Measurements from ENCODE around the gene BAZ1B. TPM values are rescaled to one million over a fixed set of nuclear protein-coding genes. Genes with fewer than 3 reads are reported as not detected.

Gene BAZ1B
- total and polyA plus RNA-seq, 9 of the 15 experiments (the other 6 are each of a cell fraction or from before 2014, with no cell fraction given), result 15.0 to 134 (median 79.5) TPM

DNA sequence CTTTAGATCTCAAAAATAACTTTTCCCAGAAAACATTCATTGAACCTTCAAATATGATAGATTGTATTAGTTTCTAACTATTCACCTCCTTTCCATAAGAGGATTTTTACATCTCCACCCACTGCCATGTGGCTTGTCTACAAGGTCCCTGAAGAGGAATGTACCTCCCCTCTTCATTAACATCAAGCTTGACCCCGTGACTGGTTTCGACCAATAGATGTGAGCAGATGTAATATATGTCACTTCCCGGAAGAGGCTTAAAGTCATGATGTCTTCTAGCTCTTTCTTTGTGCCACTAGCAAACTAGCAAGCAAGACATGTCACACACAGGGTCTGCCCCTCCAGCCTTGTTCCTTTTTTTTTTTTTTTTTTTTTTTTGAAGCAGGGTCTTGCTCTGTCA lies 6.9 kb downstream of the BAZ1B start:
- peaks cover 3% of the 10 kb centered on the region for H3K9me1 ChIP-seq (ENCODE audit: control insufficient read depth, insufficient read depth, low read length)
- FAIRE-seq (no peak), DNase-seq (ENCODE audit: extremely low read depth in 1 of 4, low spot score in 3 of 4) (peak in 2 of 4 experiments; percentile 23 to 27), ATAC-seq (peak; percentile 32; the same call in 2 of the 3 replicates)
- POLR2A ChIA-PET, result interaction anchor here (0.6 to 2.9 kb wide), 2 partner anchors 11 to 23 kb away, joined by 3 to 14 read pairs; no protein-coding TSS in a partner anchor
- intact Hi-C loops (cut with micrococcal nuclease), result no loop called here
- no TSS peak for BruUV-seq (replicated peaks)
- no peak overlapping the region for H3K9ac ChIP-seq (ENCODE audit: insufficient read depth in 1 of 2, low read depth in 2 of 2, low read length in 2 of 2)
- no peak overlapping the region for H3K27ac ChIP-seq (ENCODE audit: extremely low read depth, low read depth, low read length)
- in situ Hi-C loops (cut with MboI), result no loop called here
- H3K36me3 ChIP-seq (ENCODE audit: control insufficient read depth, insufficient read depth, low read length), result peaks cover 97% of the 10 kb centered on the region
- H3K4me3 ChIP-seq, result no peak overlapping the region
- WGBS (ENCODE audit: insufficient coverage, low coverage, missing lambda C conversion rate), result 90% methylated on average over 3 of the region's 3 CpGs
- CTCF ChIA-PET (ENCODE audit: low intra/inter-chr PET ratio), result no interaction called here
- H2AFZ ChIP-seq (ENCODE audit: low read depth, low read length), result no peak overlapping the region
- H3K9me3 ChIP-seq (replicated peaks; ENCODE audit: control insufficient read depth, insufficient read depth, low read depth, low read length), result no peaks in the 10 kb centered on the region
- H3K4me2 ChIP-seq (ENCODE audit: insufficient read depth, low read length), result no peak overlapping the region
- peaks cover 96% of the 10 kb centered on the region for H3K79me2 ChIP-seq (ENCODE audit: control insufficient read depth, insufficient read depth, low read length)
- H4K20me1 ChIP-seq (replicated peaks; ENCODE audit: control insufficient read depth, insufficient read depth, low read length), result peaks cover 17% of the 10 kb centered on the region
- peaks cover 3 to 9% of the 10 kb centered on the region in 2 experiments; a peak in 3 of 5 replicates for H3K4me1 ChIP-seq (replicated peaks in 1 of 2; ENCODE audit: control insufficient read depth in 2 of 2, insufficient read depth in 2 of 2, low read length in 2 of 2)
- H3K27me3 ChIP-seq (ENCODE audit: control insufficient read depth in 2 of 2, insufficient read depth in 2 of 2, low read length in 2 of 2), result no peaks in the 10 kb centered on the region
- TF ChIP-seq MTA2 (IDR thresholded peaks at IDR 0.05; ENCODE audit: low read depth), result no peak
- TF ChIP-seq, protein P1, sequence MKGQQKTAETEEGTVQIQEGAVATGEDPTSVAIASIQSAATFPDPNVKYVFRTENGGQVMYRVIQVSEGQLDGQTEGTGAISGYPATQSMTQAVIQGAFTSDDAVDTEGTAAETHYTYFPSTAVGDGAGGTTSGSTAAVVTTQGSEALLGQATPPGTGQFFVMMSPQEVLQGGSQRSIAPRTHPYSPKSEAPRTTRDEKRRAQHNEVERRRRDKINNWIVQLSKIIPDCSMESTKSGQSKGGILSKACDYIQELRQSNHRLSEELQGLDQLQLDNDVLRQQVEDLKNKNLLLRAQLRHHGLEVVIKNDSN (CRISPR knock-in tag; IDR thresholded peaks at IDR 0.05), result peak; percentile 56; the same call in 1 of the 2 replicates
- TF ChIP-seq RAD51 (IDR thresholded peaks at IDR 0.05; ENCODE audit: borderline replicate concordance, low read depth), result peak; percentile 48; the same call in 1 of the 2 replicates
- no peak for TF ChIP-seq KDM5B (IDR thresholded peaks at IDR 0.05; ENCODE audit: insufficient replicate concordance, low read depth, low read length)
- no peak for TF ChIP-seq TEAD4 (IDR thresholded peaks at IDR 0.05; ENCODE audit: low read length)
- TF ChIP-seq TEAD4 (CRISPR knock-in tag; IDR thresholded peaks at IDR 0.05; ENCODE audit: borderline replicate concordance), result no peak
- TF ChIP-seq SMARCE1 (IDR thresholded peaks at IDR 0.05), result no peak
- no peak for TF ChIP-seq NFIC (IDR thresholded peaks at IDR 0.05)
- TF ChIP-seq, protein P2, sequence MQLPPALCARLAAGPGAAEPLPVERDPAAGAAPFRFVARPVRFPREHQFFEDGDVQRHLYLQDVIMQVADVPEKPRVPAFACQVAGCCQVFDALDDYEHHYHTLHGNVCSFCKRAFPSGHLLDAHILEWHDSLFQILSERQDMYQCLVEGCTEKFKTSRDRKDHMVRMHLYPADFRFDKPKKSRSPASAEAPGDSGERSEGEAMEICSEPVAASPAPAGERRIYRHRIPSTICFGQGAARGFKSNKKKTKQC (CRISPR knock-in tag; IDR thresholded peaks at IDR 0.05), result no peak
- TF ChIP-seq RFX7 (CRISPR knock-in tag; IDR thresholded peaks at IDR 0.05), result no peak
- TF ChIP-seq, protein P3, sequence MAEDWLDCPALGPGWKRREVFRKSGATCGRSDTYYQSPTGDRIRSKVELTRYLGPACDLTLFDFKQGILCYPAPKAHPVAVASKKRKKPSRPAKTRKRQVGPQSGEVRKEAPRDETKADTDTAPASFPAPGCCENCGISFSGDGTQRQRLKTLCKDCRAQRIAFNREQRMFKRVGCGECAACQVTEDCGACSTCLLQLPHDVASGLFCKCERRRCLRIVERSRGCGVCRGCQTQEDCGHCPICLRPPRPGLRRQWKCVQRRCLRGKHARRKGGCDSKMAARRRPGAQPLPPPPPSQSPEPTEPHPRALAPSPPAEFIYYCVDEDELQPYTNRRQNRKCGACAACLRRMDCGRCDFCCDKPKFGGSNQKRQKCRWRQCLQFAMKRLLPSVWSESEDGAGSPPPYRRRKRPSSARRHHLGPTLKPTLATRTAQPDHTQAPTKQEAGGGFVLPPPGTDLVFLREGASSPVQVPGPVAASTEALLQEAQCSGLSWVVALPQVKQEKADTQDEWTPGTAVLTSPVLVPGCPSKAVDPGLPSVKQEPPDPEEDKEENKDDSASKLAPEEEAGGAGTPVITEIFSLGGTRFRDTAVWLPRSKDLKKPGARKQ (CRISPR knock-in tag; IDR thresholded peaks at IDR 0.05), result no peak
- TF ChIP-seq, protein P4, sequence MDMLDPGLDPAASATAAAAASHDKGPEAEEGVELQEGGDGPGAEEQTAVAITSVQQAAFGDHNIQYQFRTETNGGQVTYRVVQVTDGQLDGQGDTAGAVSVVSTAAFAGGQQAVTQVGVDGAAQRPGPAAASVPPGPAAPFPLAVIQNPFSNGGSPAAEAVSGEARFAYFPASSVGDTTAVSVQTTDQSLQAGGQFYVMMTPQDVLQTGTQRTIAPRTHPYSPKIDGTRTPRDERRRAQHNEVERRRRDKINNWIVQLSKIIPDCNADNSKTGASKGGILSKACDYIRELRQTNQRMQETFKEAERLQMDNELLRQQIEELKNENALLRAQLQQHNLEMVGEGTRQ (CRISPR knock-in tag; IDR thresholded peaks at IDR 0.05), result peak; percentile 43; the same call in 1 of the 2 replicates
- TF ChIP-seq ZC3H4 (CRISPR knock-in tag; IDR thresholded peaks at IDR 0.05; ENCODE audit: borderline replicate concordance), result no peak
- TF ChIP-seq RNF2 (IDR thresholded peaks at IDR 0.05), result no peak
- no peak for TF ChIP-seq ARID2 (IDR thresholded peaks at IDR 0.05)
- TF ChIP-seq, protein P5, sequence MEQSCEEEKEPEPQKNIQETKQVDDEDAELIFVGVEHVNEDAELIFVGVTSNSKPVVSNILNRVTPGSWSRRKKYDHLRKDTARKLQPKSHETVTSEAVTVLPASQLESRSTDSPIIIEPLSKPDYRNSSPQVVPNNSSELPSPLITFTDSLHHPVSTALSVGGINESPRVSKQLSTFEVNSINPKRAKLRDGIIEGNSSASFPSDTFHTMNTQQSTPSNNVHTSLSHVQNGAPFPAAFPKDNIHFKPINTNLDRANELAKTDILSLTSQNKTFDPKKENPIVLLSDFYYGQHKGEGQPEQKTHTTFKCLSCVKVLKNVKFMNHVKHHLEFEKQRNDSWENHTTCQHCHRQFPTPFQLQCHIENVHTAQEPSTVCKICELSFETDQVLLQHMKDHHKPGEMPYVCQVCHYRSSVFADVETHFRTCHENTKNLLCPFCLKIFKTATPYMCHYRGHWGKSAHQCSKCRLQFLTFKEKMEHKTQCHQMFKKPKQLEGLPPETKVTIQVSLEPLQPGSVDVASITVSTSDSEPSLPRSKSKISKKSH (CRISPR knock-in tag; IDR thresholded peaks at IDR 0.05), result no peak
- TF ChIP-seq, protein P6, sequence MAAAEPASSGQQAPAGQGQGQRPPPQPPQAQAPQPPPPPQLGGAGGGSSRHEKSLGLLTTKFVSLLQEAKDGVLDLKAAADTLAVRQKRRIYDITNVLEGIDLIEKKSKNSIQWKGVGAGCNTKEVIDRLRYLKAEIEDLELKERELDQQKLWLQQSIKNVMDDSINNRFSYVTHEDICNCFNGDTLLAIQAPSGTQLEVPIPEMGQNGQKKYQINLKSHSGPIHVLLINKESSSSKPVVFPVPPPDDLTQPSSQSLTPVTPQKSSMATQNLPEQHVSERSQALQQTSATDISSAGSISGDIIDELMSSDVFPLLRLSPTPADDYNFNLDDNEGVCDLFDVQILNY (CRISPR knock-in tag; IDR thresholded peaks at IDR 0.05), result no peak
